Middle frontal gyrus (tissue), 1 donor: ENCODE data around the gene WFIKKN2.

Source experiments
- DNase-seq: peaks from one replicate; pipeline ENCODE4 v3.0.0-alpha.2; 2015; ENCODE audit warnings: low spot score; ENCODE audit errors: extremely low spot score

The WFIKKN2 gene

DNA sequence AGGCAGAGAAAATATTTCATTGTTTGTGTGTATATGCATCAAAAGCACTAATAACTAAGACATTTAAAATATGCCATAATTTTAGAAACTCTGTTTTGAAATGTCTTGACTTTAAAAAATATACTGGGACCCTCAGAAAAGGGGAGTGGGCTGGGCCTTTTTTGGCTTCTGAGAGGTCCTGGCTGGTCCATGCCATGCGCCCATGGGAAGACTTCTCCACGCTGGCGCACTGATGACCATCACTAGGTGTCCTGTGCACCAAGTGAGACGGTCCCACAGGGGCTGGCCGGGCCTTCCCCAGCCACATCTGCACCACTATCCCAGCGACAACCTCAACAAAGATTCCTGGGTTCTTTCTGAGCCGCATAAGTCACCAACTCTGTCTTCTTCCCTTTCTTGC, 27.0 kb upstream of the WFIKKN2 start:
- DNase-seq, result no peak

GRCh38 chr17:50808888-50809287, 26.5 kb upstream of the WFIKKN2 start:
- no peak for DNase-seq

- no peak for DNase-seq
Observed at GRCh38 chr17:50813583-50813982, 21.8 kb upstream of the WFIKKN2 start.

DNA sequence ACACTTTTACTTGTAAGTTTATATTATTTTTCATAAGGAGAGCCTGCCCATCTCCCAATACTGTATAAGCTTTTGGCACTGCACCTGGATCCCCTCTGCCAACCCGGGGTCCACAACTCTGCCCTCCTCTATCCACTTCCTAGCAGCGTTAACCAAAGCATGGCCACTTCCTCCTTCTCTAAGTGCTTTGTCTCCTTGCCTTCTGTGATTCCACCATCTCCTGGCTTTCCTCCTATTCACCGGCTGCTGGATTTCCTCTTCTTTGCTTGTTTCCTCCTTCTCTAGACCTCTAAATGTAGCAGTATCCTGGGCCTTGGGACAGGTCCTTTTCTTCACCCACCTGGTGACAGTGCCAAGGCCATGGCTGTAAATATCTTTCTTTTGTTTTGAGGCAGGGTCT, 20.0 kb upstream of the WFIKKN2 start:
- no peak for DNase-seq

DNA sequence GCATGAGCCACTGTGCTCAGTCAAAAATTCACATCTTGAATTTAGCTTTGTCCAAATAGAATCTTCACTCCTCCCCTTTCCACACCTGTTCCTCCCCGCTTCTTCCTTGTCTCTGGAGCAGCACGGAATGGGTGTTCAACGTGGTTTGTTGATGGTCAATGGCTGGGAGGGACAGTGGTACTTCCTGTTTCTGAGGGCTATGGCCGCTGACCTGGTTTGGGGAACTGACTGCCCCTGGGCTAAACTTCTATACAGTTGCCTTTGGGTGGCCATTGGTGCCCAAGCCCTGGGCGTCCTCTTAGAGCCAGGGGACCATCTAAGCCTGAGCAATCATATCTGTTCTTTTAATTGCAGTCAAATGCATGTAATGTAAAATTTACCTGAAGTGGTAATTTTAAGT, 19.1 kb upstream of the WFIKKN2 start:
- DNase-seq, result no peak

DNA sequence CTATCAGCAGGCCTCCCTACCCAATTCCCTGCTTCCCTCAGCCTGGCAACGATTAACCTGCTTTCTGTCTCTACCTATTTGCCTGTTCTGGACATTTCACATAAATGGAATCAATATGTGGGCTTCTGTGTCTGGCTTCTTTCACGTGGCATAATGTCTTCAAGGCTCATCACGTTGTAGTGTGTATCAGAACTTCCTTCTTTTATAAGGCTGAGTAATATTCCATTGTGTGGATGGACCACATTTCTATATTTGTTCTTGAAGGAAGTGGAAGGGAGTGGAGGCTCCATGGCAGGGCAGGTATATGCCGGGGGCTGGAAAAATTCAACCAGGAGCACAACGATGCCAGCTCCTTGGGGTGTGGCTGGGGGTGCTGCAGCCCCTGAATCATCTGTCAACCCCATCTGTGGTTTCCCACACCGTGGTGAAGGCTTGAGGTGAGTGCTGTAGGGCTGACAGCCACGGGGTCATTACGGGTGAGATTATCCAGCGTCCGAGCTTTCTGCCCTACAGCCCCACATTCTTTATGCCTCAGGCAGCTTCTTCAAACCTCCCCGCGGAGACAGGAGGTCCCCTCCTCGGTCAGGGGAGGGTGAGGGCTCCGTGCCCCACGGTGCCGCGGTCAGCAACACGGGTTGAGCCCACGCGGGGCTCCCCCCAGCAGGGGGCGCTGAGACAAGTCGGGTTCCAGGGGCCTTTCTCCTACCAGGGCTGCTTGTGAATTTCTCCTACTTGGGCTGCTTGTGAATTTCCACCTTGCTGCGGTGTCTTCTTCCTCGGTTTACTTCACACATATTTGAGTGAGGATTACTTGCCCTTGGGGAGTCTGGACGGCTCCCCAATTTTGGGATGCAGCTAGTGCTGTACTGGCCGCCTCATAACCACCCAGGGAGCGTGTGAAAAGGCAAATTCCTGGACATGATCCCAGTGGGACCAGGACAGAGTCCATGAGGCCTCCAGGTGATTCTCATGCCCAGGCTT, 18.3 kb upstream of the WFIKKN2 start:
- DNase-seq, result no peak

DNA sequence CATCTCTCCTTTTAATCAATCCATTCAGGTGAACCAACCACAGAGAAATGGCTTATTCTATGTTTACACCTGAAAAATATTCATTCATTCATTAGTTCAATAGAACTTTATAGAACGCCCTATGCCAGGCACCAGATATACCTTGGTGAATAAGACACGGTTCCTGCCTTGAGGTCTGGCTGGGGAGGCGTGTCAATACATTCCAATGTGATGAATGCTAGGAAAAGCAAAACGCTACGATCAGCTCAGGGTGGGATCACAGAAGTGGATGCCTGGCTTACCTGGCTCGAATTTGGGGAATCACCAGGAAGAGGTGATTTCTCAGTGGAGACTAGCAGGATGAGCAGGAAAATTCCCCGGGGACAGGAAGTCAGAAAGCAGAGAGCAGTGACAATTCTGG, 17.5 kb upstream of the WFIKKN2 start:
- DNase-seq, result no peak

DNA sequence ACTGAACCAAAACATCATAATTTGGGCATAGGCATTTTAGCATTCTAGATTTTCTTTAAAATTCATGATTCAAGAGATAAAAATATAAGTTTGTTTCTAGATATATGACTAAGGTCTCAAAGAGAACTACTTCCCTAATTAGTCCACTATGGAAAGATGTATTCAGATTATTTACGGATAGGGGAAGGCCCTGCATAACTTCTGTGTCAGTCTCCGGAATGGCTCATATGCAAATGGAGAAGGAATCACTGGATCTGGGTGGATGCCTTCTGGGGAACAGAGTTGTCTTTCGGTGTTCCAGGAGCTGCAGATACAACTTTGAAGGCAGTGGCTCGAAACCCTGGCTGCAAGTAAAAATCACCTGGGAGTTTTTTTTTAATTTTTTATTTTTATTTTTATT, 17.1 kb upstream of the WFIKKN2 start:
- DNase-seq, result no peak

- no peak for DNase-seq
Observed at GRCh38 chr17:50818921-50819657, 16.3 kb upstream of the WFIKKN2 start.

DNA sequence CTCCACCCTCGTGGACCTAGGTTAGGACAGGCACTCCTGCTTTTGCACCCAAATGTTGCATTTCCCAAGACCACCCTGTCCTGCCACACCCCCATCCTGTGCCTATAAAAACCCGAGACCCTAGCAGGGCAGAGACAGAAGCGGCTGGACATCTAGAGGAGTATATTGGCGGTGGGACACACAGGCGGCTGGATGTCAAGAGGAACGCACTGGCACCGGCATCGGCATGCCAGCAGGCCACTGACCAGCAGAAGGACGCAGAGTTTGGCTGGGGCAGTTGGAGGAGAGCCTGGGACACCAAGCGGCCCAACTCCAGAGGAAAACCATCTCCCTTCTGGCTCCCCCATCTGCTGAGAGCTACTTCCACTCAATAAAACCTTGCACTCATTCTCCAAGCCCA, 14.7 kb upstream of the WFIKKN2 start:
- DNase-seq, result no peak

DNA sequence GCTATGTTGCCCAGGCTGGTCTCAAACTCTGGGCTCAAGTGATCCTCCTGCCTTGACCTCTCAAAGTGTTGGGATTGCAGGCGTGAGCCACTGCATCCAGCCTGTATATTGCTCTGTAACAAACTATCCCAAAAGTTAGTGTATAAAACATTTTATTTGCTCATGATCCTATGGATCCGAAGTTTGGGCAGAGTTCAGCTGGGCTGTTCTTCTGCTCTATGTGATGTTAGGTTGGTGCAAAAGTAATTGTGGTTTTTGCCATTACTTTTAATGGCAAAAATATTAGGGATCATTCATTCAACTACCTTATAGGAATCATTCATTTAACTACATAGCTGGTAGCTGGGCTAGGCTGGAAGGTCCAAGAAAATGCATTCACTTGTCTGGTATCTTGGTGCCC, 12.8 kb upstream of the WFIKKN2 start:
- DNase-seq, result no peak

DNA sequence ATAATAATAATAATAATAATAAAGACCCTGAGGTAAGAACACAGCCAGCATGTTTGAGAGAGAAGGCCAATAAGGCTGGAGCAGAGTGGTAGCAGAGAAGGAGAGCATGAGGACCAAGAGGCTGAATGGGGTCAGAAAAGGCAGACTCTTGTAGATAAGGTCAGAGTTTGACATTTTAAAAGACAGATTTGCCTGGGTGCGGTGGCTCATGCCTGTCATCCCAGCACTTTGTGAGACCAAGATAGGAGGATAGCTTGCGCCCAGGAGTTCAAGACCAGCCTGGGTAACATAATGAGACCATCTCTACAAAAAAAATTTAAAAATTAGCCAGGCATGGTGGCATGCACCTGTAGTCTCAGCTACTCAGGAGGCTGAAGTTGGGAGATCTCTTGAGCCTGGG, 11.0 kb upstream of the WFIKKN2 start:
- DNase-seq, result no peak

- no peak for DNase-seq
Observed at GRCh38 chr17:50825188-50825587, 10.2 kb upstream of the WFIKKN2 start.

DNA sequence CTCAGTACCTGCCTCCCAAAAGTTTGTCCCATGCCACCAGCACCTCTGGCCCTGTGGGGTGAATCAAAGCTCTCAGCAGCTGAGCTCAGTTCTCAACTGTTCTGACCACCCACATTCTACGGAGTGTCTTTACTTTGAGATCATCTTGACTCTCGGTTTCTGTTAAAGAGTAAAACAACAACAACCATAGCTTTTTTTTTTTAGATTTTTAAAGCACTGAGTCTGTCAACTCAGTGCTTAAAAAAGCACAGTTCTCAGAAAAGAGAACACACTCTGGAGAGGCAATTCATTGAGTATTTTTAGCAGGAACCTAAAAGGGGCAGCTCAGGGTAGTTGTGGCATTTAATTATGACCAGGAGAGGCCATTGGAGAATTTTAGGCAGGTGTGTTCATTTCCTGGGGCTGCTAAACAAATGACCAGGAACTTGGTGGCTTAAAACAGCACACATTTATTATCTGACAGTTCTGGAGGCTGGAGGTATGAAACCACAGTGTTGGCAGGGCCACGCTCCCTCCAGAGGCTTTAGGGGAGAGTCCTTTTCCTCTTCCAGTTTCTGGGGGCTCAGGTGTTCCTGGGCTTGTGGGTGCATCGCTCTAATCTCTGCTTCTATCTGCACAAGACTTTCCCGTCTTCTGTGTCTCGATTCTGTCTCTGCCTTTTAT, 6.7 kb upstream of the WFIKKN2 start:
- no peak for DNase-seq

GRCh38 chr17:50829332-50829731, 6.1 kb upstream of the WFIKKN2 start:
- no peak for DNase-seq

DNA sequence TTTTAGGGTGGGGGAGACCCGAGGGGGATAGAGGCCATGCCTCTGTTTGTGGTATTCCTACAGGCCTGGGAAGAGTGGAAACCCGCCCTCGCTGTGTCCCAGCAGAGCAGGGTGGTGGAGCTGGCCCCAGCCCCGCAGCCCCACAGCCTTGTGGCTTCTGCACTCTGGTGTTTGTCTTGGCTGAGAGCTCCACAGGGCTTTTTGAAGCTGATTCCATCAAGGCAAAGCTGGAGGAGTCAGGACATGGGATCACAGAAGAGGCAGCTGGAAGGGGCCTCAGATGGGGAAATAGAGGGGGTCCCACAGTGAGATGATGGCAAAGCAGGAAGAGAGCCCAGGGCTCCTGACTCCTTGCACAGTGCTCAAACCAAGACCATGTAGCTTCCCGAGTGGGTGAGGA, 5.0 kb upstream of the WFIKKN2 start:
- no peak for DNase-seq

GRCh38 chr17:50830994-50831393, 4.4 kb upstream of the WFIKKN2 start:
- no peak for DNase-seq

DNA sequence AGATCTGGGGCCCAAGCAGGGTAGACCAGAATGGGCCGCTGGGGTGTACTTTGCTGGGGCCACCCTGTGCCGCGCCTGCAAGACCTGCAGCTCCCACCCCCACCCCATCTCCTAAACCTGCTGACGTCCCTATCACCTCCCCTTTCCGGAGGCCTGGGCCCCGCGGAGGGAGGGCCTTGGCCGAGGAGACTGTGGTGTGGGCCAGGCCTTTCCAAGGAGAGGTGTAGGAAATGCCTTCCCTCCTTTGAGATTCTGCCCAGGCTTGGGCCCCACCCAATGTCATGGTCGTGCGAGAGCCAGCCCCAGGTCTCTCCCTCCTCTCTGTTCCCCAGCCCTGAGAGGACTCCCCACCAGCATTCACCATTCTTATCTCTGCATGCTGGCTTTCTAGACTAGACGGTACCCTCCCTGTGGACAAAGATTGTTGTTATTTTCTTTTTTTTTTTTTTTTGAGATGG, 3.9 kb upstream of the WFIKKN2 start:
- DNase-seq, result no peak

- DNase-seq, result no peak
Observed at GRCh38 chr17:50832267-50832863, 3.0 kb upstream of the WFIKKN2 start.

GRCh38 chr17:50832864-50833381, 2.5 kb upstream of the WFIKKN2 start:
- no peak for DNase-seq
